Activated CD8-positive, alpha-beta T cell treated with anti-CD3 and anti-CD28 coated beads for 36 hours (primary cell): ENCODE data around the gene OR4A47. TPM values are rescaled to one million over a fixed set of nuclear protein-coding genes. Genes with fewer than 3 reads are reported as not detected.
"Not testable (repeated sequence)": the region's sequence is repeated elsewhere in the genome, so short reads cannot be mapped to it uniquely, and the experiment has no call there.

Experiments used
- ATAC-seq: fragments of 200-7000 bp; cut with Tn5 transposase; one replicate; pipeline ENCODE4 v1.10.0; 2021; ENCODE audit warnings: mild to moderate bottlenecking, moderate library complexity
- CTCF ChIA-PET: fragments of 350-600 bp; sonication (Branson Sonifier 250); formaldehyde crosslinking; loops from one replicate; lab custom pipeline; 2021; ENCODE audit warnings: antibody characterized with exemption; lab: Charles Lee
- POLR2A ChIA-PET: fragments of 350-600 bp; sonication (Branson Sonifier 250); formaldehyde crosslinking; loops from one replicate; lab custom pipeline; 2021; ENCODE audit warnings: antibody characterized with exemption; lab: Charles Lee
- DNase-seq: peaks from one replicate; pipeline ENCODE4 v3.0.0-alpha.2; 2020
- H3K27ac Mint-ChIP-seq: one replicate; pipeline ENCODE4 v1.8.0; 2021; ENCODE audit warnings: mild to moderate bottlenecking, mixed read lengths
- H3K27me3 Mint-ChIP-seq: one replicate; pipeline ENCODE4 v1.8.0; 2021; ENCODE audit warnings: mixed read lengths
- H3K36me3 Mint-ChIP-seq: one replicate; pipeline ENCODE4 v1.8.0; 2021; ENCODE audit warnings: low read depth, mixed read lengths
- H3K4me1 Mint-ChIP-seq: one replicate; pipeline ENCODE4 v1.8.0; 2021; ENCODE audit warnings: low read depth, mixed read lengths
- H3K4me3 Mint-ChIP-seq: one replicate; pipeline ENCODE4 v1.8.0; 2021; ENCODE audit warnings: mild to moderate bottlenecking, moderate library complexity, mixed read lengths
- H3K9me3 Mint-ChIP-seq: one replicate; pipeline ENCODE4 v1.8.0; 2021; ENCODE audit warnings: mixed read lengths
- intact Hi-C: fragments of 100-400 bp; cut with micrococcal nuclease; formaldehyde crosslinking; loops from one replicate; pipeline ENCODE4 v1.10.0; 2022
- total RNA-seq, 2 experiments: library from RNA; stranded (reverse); gene quantifications; one replicate each; pipeline ENCODE4 v1.2.3, GENCODE V29; 2021
- TF ChIP-seq, protein P1 (sequence below): fragments of 200-600 bp; IDR thresholded peaks from one replicate; pipeline ENCODE4 v1.8.0; 2022; ENCODE audit warnings: antibody characterized with exemption, mild to moderate bottlenecking

OR4A47 gene, protein sequence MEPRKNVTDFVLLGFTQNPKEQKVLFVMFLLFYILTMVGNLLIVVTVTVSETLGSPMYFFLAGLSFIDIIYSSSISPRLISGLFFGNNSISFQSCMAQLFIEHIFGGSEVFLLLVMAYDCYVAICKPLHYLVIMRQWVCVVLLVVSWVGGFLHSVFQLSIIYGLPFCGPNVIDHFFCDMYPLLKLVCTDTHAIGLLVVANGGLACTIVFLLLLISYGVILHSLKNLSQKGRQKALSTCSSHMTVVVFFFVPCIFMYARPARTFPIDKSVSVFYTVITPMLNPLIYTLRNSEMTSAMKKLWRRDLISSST
- not detected for total RNA-seq

DNA sequence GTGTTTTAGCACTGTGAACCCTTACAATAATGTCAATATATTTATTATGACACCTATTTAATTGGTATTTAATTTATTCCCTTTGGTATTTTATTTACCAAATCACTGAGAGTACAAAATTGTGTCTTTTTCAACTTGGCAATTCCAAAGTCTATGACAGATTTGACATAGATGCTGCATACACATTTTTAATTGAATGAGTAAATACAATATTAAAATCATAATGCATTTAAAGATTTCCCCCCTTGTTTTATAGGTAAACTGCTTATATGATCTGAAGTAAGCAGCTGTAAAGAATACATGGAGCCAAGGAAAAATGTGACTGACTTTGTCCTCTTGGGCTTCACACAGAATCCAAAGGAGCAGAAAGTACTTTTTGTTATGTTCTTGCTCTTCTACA lies at the start of gene OR4A47:
Gene OR4A47, plus strand, starts transcription at position 301 of the 400 bp plus-strand sequence. Its CDS starts 0 bp downstream, at position 301.
- H3K27me3 Mint-ChIP-seq, ATAC-seq, DNase-seq, POLR2A ChIA-PET, H3K4me3 Mint-ChIP-seq, CTCF ChIA-PET, H3K4me1 Mint-ChIP-seq, H3K27ac Mint-ChIP-seq, intact Hi-C loops, H3K36me3 Mint-ChIP-seq, H3K9me3 Mint-ChIP-seq: not testable (repeated sequence)

DNA sequence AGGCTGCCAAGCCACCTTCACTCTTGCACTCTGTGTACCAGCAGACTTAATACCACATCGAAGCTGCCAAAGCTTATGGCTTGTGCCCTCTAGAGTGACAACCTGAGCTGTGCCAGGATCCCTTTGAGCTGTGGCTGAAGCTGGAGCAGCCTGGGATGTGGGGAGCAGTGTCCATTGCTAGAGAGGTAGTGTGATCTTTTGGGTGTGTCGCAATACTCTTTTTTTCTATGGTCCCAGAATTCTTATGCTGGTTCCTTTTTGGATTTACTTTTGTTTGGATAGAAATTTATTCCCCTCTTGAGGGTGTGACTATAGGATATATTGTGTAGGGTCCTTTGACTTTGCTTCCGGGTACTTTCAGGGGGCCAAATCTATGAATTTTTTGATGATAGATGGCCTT lies 32.7 kb upstream of the OR4A47 start:
- POLR2A ChIA-PET, ATAC-seq, intact Hi-C loops, DNase-seq, CTCF ChIA-PET, H3K36me3 Mint-ChIP-seq, H3K27me3 Mint-ChIP-seq, H3K4me3 Mint-ChIP-seq, H3K27ac Mint-ChIP-seq, H3K4me1 Mint-ChIP-seq, H3K9me3 Mint-ChIP-seq: not testable (repeated sequence)

DNA sequence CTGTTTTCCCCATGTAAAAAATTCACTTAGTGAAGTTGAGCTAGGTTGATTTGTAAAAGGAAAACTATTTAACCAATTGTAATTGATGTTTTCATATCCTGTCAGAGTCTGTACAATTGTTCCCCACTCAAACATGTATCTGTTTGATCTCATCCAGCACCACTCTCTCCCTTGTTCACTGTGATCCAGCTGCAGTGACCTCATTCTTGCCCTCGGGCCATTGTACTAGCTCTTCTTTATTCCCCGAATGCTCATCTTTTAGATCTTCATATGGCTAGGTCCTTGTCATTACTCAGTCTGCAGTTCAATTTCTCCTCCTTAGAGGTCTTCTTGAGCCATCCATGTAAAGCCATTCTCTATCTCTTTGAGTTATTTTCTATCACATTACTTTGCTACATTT lies 14.6 kb upstream of the OR4A47 start:
- H3K36me3 Mint-ChIP-seq, ATAC-seq, H3K9me3 Mint-ChIP-seq, H3K27ac Mint-ChIP-seq, DNase-seq, intact Hi-C loops, H3K27me3 Mint-ChIP-seq, POLR2A ChIA-PET, H3K4me3 Mint-ChIP-seq, H3K4me1 Mint-ChIP-seq, CTCF ChIA-PET: not testable (repeated sequence)

DNA sequence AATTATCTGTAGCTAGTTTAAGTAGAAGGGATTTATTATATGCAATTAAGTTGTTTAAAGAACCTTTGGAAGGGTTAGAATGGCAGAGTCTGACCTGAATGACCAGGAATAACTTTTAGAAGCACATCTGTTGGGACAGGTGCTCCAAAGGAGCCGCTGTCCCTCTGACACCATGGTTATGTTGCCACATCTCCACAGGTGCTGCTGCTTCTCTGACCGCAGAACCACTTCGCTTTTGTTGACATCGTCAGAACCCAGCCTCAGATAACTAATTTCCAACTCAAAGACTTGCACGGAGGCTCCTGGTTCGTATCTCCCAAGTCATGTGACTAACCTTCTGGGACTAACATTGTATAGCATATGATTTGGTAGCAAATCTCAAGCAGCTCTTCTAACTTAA lies 13.9 kb upstream of the OR4A47 start:
- H3K36me3 Mint-ChIP-seq, ATAC-seq, POLR2A ChIA-PET, CTCF ChIA-PET, intact Hi-C loops, H3K4me1 Mint-ChIP-seq, H3K27ac Mint-ChIP-seq, H3K4me3 Mint-ChIP-seq, H3K27me3 Mint-ChIP-seq, DNase-seq, H3K9me3 Mint-ChIP-seq: not testable (repeated sequence)

DNA sequence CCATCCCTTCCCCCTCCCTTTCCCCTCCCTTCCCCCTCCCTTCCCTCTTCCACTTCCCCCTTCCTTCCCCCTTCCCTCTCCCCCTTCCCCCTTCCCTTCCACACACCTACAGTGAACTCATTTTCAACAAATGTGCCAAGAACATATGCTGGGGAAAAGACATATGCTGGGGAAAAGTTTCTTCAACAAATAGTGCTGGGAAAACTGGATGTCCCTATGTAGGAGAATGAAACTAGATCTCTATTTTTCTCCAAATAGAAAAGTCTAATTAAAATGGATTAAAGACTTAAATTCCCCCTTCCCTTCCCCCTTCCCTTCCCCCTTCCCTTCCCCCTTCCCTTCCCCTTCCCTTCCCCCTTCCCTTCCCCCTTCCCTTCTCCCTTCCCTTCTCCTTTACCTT lies 17.6 kb downstream of the OR4A47 start:
- H3K4me1 Mint-ChIP-seq, ATAC-seq, H3K9me3 Mint-ChIP-seq, intact Hi-C loops, H3K27ac Mint-ChIP-seq, DNase-seq, POLR2A ChIA-PET, H3K36me3 Mint-ChIP-seq, CTCF ChIA-PET, H3K4me3 Mint-ChIP-seq, H3K27me3 Mint-ChIP-seq: not testable (repeated sequence)

DNA sequence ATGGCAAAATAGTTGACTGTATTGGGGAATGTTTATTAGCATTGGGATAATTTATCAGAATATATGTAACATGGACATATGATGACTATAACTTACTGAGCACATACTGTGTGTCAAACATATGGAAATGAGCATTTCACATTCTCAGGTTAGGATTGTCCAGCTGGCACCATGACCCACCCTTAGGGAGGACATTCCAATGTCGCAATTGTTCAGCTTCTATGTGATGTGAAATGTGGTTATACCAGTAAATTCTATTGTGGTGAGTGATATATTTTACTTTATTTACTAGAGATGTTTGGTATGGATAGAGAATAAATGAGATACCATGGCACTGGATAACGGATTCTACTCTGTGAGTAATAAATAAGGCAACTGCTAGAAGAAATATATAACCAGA lies 50.4 kb downstream of the OR4A47 start:
- POLR2A ChIA-PET = no interaction called here
- peaks cover 6% of the 10 kb centered on the region for H3K9me3 Mint-ChIP-seq
- no peak overlapping the region for H3K4me3 Mint-ChIP-seq
- CTCF ChIA-PET = no interaction called here
- no peaks in the 10 kb centered on the region for H3K4me1 Mint-ChIP-seq
- H3K36me3 Mint-ChIP-seq = no peaks in the 10 kb centered on the region
- no peaks in the 10 kb centered on the region for H3K27me3 Mint-ChIP-seq
- DNase-seq (no peak), ATAC-seq (no peak)
- intact Hi-C loops = no loop called here
- TF ChIP-seq, protein P1, sequence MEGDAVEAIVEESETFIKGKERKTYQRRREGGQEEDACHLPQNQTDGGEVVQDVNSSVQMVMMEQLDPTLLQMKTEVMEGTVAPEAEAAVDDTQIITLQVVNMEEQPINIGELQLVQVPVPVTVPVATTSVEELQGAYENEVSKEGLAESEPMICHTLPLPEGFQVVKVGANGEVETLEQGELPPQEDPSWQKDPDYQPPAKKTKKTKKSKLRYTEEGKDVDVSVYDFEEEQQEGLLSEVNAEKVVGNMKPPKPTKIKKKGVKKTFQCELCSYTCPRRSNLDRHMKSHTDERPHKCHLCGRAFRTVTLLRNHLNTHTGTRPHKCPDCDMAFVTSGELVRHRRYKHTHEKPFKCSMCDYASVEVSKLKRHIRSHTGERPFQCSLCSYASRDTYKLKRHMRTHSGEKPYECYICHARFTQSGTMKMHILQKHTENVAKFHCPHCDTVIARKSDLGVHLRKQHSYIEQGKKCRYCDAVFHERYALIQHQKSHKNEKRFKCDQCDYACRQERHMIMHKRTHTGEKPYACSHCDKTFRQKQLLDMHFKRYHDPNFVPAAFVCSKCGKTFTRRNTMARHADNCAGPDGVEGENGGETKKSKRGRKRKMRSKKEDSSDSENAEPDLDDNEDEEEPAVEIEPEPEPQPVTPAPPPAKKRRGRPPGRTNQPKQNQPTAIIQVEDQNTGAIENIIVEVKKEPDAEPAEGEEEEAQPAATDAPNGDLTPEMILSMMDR = no peak
- no peak overlapping the region for H3K27ac Mint-ChIP-seq

Other genes starting within 250 kb of the OR4A47 start
- gene OR4X2, start 243.7 kb upstream of the OR4A47 start, total RNA-seq = not detected
- gene OR4X1, start 224.9 kb upstream of the OR4A47 start, total RNA-seq = not detected
- gene OR4S1, start 182.6 kb upstream of the OR4A47 start, total RNA-seq = not detected
- gene OR4C3, start 163.9 kb upstream of the OR4A47 start, total RNA-seq = not detected
- gene OR4C5, start 122.3 kb upstream of the OR4A47 start, total RNA-seq = not detected